ENCODE results near the gene METTL8.
"Not testable (repeated sequence)": the region's sequence is repeated elsewhere in the genome, so short reads cannot be mapped to it uniquely, and the experiment has no call there.

The METTL8 gene

DNA sequence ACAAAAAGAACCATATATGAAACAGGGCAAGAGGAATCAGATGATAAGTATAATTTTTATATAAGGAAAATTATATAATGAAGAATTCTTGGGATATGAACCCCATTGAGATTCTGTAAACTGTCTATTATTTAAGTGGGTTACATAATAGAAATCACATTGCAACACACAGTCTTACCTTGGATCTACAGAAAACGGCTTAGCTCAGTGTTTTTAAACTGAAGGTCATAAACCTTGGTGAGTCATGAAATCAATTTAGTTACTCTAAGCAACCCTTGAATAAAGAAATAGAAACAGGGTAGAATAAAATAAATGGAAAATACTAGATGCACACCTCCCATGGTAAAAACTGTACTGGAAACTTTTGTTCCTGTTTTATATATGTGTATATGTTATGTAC lies 50.7 kb downstream of the METTL8 start:
- no peaks in the 10 kb centered on the region for H3K4me1 ChIP-seq (ENCODE audit: insufficient read depth, low read length)
- H3K9me3 ChIP-seq (ENCODE audit: low read length) = no peaks in the 10 kb centered on the region
- H2AFZ ChIP-seq (ENCODE audit: low read depth, low read length) = no peak overlapping the region
- H3K27me3 ChIP-seq (ENCODE audit: insufficient read depth, low read length) = no peaks in the 10 kb centered on the region
- H3K36me3 ChIP-seq (ENCODE audit: insufficient read depth, low read length) = no peaks in the 10 kb centered on the region
- H3K4me3 ChIP-seq (ENCODE audit: low read length) = no peak overlapping the region

DNA sequence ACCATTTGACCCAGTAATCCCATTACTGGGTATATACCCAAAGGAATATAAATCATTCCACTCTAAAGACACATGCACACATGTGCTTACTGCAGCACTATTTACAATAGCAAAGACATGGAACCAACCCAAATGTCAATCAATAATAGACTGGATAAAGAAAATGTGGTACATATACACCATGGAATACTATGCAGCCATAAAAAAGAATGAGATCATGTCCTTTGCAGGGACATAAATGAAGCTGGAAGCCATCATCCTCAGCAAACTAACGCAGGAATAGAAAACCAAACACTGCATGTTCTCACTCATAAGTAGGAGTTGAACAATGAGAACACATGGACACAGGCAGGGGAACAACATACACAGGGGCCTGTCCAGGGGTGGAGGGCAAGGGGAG lies 51.6 kb downstream of the METTL8 start:
- not testable (repeated sequence) for H3K36me3 ChIP-seq (ENCODE audit: insufficient read depth, low read length); H2AFZ ChIP-seq (ENCODE audit: low read depth, low read length); H3K27me3 ChIP-seq (ENCODE audit: insufficient read depth, low read length); H3K4me1 ChIP-seq (ENCODE audit: insufficient read depth, low read length); H3K9me3 ChIP-seq (ENCODE audit: low read length); H3K4me3 ChIP-seq (ENCODE audit: low read length)

DNA sequence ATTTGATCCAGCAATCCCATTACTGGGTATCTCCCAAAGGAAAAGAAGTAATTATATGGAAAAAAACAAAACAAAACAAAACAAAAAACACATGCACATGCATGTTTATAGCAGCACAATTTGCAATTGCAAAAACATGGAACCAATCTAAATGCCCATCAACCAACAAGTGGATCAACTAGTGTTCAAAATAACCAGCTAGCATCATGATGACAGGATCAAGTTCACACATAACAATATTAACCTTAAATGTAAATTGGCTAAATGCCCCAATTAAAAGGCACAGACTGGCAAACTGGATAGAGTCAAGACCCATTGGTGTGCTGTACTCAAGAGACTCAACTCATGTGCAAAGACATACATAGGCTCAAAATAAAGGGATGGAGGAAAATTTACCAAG lies 55.9 kb downstream of the METTL8 start:
- H3K36me3 ChIP-seq (ENCODE audit: insufficient read depth, low read length); H3K27me3 ChIP-seq (ENCODE audit: insufficient read depth, low read length); H3K4me3 ChIP-seq (ENCODE audit: low read length); H3K4me1 ChIP-seq (ENCODE audit: insufficient read depth, low read length); H2AFZ ChIP-seq (ENCODE audit: low read depth, low read length); H3K9me3 ChIP-seq (ENCODE audit: low read length): not testable (repeated sequence)

DNA sequence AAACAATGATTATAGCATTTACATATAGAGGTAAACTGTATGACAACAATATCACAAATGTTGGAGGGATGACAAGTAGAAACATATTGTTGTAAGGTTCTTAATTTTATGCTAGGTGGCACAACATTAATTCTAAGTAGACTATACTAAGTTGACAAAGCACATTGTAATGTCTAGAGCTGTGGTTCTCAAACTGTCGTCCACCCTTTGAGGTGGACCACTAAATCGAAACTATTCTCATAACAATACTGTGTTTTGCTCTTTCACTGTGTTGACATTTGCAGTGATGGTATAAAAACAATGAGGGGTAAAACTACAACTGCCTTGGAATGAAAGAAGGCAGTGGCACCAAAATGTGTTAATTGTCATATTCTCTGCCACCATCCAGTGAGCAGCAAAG lies 66.1 kb downstream of the METTL8 start:
- H3K27me3 ChIP-seq (ENCODE audit: insufficient read depth, low read length) = no peaks in the 10 kb centered on the region
- no peaks in the 10 kb centered on the region for H3K36me3 ChIP-seq (ENCODE audit: insufficient read depth, low read length)
- H2AFZ ChIP-seq (ENCODE audit: low read depth, low read length) = no peak overlapping the region
- no peak overlapping the region for H3K4me3 ChIP-seq (ENCODE audit: low read length)
- H3K4me1 ChIP-seq (ENCODE audit: insufficient read depth, low read length) = no peaks in the 10 kb centered on the region
- no peaks in the 10 kb centered on the region for H3K9me3 ChIP-seq (ENCODE audit: low read length)

DNA sequence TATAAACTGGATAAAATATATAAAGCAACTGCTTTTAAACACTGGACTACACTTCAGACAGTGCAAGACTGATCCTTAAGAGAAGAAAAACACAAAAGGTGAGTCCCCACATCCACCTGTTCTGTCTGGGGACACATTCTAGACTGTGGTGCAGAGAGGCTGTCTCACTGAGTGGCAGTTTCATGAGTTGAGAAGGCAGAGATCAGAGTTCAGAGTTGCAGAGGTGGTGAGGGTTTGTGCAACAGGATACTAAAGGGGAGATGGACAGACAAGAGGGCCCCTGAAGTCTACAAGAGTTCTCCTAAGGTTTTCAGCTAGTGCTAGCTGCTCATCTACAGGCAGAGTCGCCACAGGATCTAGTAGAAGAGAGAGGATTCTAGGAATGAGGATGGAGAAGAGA lies 68.0 kb downstream of the METTL8 start:
- no peaks in the 10 kb centered on the region for H3K27me3 ChIP-seq (ENCODE audit: insufficient read depth, low read length)
- no peak overlapping the region for H2AFZ ChIP-seq (ENCODE audit: low read depth, low read length)
- no peaks in the 10 kb centered on the region for H3K9me3 ChIP-seq (ENCODE audit: low read length)
- no peaks in the 10 kb centered on the region for H3K4me1 ChIP-seq (ENCODE audit: insufficient read depth, low read length)
- H3K36me3 ChIP-seq (ENCODE audit: insufficient read depth, low read length) = no peaks in the 10 kb centered on the region
- no peak overlapping the region for H3K4me3 ChIP-seq (ENCODE audit: low read length)

DNA sequence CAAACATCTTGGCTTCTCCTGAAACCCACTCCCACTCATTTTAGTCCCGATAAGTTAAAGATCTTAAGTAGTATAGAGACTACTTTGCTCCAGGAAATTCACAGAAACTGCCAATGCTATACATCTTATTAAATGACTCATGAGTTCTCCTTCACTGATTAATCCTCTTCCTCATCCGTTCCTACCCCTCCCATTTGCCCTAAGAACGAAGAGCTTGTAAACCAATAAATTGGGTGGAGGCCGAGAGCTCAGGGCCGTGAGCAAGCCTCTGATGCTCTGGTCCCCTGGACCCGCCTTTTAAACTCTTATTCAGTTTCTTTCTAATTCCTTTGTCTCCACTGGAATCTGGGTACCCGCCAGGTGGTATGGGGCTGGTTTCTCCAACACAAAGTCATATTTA lies 68.6 kb downstream of the METTL8 start:
- Histone ChIP-seq H3K4me1 (ENCODE audit: insufficient read depth, low read length) (no peaks in the 10 kb centered on the region), H3K36me3 (ENCODE audit: insufficient read depth, low read length) (no peaks in the 10 kb centered on the region), H3K4me3 (ENCODE audit: low read length) (no peak overlapping the region), H3K9me3 (ENCODE audit: low read length) (no peaks in the 10 kb centered on the region), H3K27me3 (ENCODE audit: insufficient read depth, low read length) (no peaks in the 10 kb centered on the region), H2AFZ (ENCODE audit: low read depth, low read length) (no peak overlapping the region)

GRCh38 chr2:171362396-171362795 lies 71.4 kb downstream of the METTL8 start:
- H3K4me1 ChIP-seq (ENCODE audit: insufficient read depth, low read length) = no peaks in the 10 kb centered on the region
- no peaks in the 10 kb centered on the region for H3K36me3 ChIP-seq (ENCODE audit: insufficient read depth, low read length)
- no peak overlapping the region for H2AFZ ChIP-seq (ENCODE audit: low read depth, low read length)
- no peaks in the 10 kb centered on the region for H3K27me3 ChIP-seq (ENCODE audit: insufficient read depth, low read length)
- no peaks in the 10 kb centered on the region for H3K9me3 ChIP-seq (ENCODE audit: low read length)
- no peak overlapping the region for H3K4me3 ChIP-seq (ENCODE audit: low read length)

DNA sequence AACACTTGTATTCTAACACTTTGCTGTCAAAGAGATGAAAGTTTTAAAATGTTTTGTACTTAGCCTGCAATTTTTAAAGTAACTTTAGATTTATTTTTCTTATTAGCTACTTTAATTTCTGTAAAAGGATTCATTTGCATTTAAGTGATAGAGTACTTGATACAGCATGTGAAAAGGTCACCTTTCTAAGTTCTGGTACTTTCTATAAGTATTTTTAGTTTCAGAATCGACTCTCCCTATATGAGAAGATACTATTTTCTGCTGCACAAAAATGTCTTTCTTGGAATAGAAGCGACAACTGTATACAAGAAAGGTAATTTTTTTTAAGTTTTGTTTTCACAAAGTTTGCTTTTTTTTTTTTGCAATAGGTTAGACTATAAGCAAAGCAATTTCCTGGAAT lies 72.9 kb downstream of the METTL8 start:
- Histone ChIP-seq H3K9me3 (ENCODE audit: low read length) (no peaks in the 10 kb centered on the region), H3K36me3 (ENCODE audit: insufficient read depth, low read length) (no peaks in the 10 kb centered on the region), H3K27me3 (ENCODE audit: insufficient read depth, low read length) (no peaks in the 10 kb centered on the region), H3K4me1 (ENCODE audit: insufficient read depth, low read length) (no peaks in the 10 kb centered on the region), H3K4me3 (ENCODE audit: low read length) (no peak overlapping the region), H2AFZ (ENCODE audit: low read depth, low read length) (no peak overlapping the region)

- H2AFZ ChIP-seq (ENCODE audit: low read depth, low read length); H3K9me3 ChIP-seq (ENCODE audit: low read length); H3K36me3 ChIP-seq (ENCODE audit: insufficient read depth, low read length); H3K4me1 ChIP-seq (ENCODE audit: insufficient read depth, low read length); H3K4me3 ChIP-seq (ENCODE audit: low read length); H3K27me3 ChIP-seq (ENCODE audit: insufficient read depth, low read length): not testable (repeated sequence)
Measured at GRCh38 chr2:171353746-171354145, 80.0 kb downstream of the METTL8 start.

- no peak overlapping the region for H2AFZ ChIP-seq (ENCODE audit: low read depth, low read length)
- no peaks in the 10 kb centered on the region for H3K27me3 ChIP-seq (ENCODE audit: insufficient read depth, low read length)
- H3K4me3 ChIP-seq (ENCODE audit: low read length) = no peak overlapping the region
- H3K36me3 ChIP-seq (ENCODE audit: insufficient read depth, low read length) = no peaks in the 10 kb centered on the region
- H3K4me1 ChIP-seq (ENCODE audit: insufficient read depth, low read length) = no peaks in the 10 kb centered on the region
- H3K9me3 ChIP-seq (ENCODE audit: low read length) = no peaks in the 10 kb centered on the region
Measured at GRCh38 chr2:171348056-171348455, 85.7 kb downstream of the METTL8 start.

GRCh38 chr2:171347591-171348032 lies 86.2 kb downstream of the METTL8 start:
- H3K4me3 ChIP-seq (ENCODE audit: low read length) = no peak overlapping the region
- H3K27me3 ChIP-seq (ENCODE audit: insufficient read depth, low read length) = no peaks in the 10 kb centered on the region
- H3K9me3 ChIP-seq (ENCODE audit: low read length) = no peaks in the 10 kb centered on the region
- H3K36me3 ChIP-seq (ENCODE audit: insufficient read depth, low read length) = no peaks in the 10 kb centered on the region
- H2AFZ ChIP-seq (ENCODE audit: low read depth, low read length) = no peak overlapping the region
- no peaks in the 10 kb centered on the region for H3K4me1 ChIP-seq (ENCODE audit: insufficient read depth, low read length)

GRCh38 chr2:171346723-171347557 lies 86.8 kb downstream of the METTL8 start:
- no peaks in the 10 kb centered on the region for H3K9me3 ChIP-seq (ENCODE audit: low read length)
- H3K36me3 ChIP-seq (ENCODE audit: insufficient read depth, low read length) = no peaks in the 10 kb centered on the region
- H3K27me3 ChIP-seq (ENCODE audit: insufficient read depth, low read length) = no peaks in the 10 kb centered on the region

DNA sequence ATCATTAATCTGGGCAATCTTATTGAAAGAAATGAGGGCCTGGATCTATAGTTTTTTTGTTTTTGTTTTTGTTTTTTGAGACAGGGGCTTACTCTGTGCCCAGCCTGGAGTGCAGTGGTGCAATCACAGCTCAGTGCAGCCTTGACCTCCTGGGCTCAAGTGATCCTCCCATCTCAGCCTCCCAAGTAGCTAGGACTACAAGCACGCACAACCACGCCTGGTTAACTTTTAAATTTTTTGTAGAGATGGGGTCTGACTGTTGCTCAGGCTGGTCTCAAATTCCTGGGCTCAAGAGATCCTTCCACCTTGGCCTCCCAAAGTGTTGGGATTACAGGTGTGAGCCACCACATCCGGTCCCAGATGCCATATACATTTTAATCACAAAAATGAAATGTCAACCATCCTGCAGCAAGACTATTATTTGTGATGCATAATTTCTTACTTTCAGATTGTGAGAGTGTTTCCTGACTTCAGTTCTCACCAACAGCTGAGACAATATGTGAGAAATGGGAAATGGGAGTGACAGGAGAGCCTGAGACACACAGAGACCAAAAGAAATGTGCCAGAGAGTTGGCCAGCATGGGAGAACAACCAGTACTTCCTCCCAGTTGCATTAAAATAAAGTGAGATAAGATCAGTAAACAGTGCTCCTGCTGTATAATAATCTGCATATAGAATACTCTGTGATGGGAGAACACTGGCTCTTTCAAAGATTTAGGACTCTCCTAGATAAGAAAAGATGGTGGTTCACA lies 87.6 kb downstream of the METTL8 start:
- no peaks in the 10 kb centered on the region for H3K9me3 ChIP-seq (ENCODE audit: low read length)
- H3K27me3 ChIP-seq (ENCODE audit: insufficient read depth, low read length) = no peaks in the 10 kb centered on the region
- H2AFZ ChIP-seq (ENCODE audit: low read depth, low read length) = no peak overlapping the region
- H3K4me3 ChIP-seq (ENCODE audit: low read length) = no peak overlapping the region
- H3K4me1 ChIP-seq (ENCODE audit: insufficient read depth, low read length) = no peaks in the 10 kb centered on the region
- no peaks in the 10 kb centered on the region for H3K36me3 ChIP-seq (ENCODE audit: insufficient read depth, low read length)

More at GRCh38 chr2:171346723-171347557, 86.8 kb downstream of the METTL8 start:
- no peak overlapping the region for H3K4me3 ChIP-seq (ENCODE audit: low read length)
- no peaks in the 10 kb centered on the region for H3K4me1 ChIP-seq (ENCODE audit: insufficient read depth, low read length)
- H2AFZ ChIP-seq (ENCODE audit: low read depth, low read length) = no peak overlapping the region
